Kidney epithelial cell (primary cell): ENCODE results near the gene AADAC. TPM values are rescaled to one million over a fixed set of nuclear protein-coding genes. Genes with fewer than 3 reads are reported as not detected.

ENCODE experiments used
- DNase-seq: peaks from one replicate; pipeline ENCODE4 v3.0.0-alpha.2; 2010; ENCODE audit warnings: low read depth
- H3K27me3 ChIP-seq: 2 replicates; pipeline ENCODE4 v1.6.0; 2011; ENCODE audit warnings: low read length; ENCODE audit not compliant: control insufficient read depth, insufficient read depth
- H3K36me3 ChIP-seq: 2 replicates; pipeline ENCODE4 v1.5.1; 2011; ENCODE audit warnings: low read length; ENCODE audit not compliant: control insufficient read depth, insufficient read depth
- H3K4me3 ChIP-seq: 2 replicates; pipeline ENCODE4 v1.5.1; 2011; ENCODE audit warnings: low read depth, mild to moderate bottlenecking, control low read depth, low read length
- CTCF ChIP-seq: IDR thresholded peaks from 2 replicates; pipeline ENCODE4 v1.5.1; 2011; ENCODE audit warnings: mild to moderate bottlenecking, moderate library complexity, low read length, control low read depth, inconsistent platforms; ENCODE audit not compliant: insufficient read depth, poor library complexity, severe bottlenecking
- total RNA-seq: library from RNA; depleted of rRNA; stranded (reverse); fragments of >200 nt; gene quantifications from 2 replicates; pipeline ENCODE4 v1.2.3, GENCODE V29; 2015

AADAC gene
- total RNA-seq, 1 donor from 2014 or later: not detected

- TF ChIP-seq CTCF: no peak
- H3K4me3 ChIP-seq: no peak overlapping the region
- H3K27me3 ChIP-seq: no peaks in the 10 kb centered on the region
- DNase-seq: no peak
- no peaks in the 10 kb centered on the region for H3K36me3 ChIP-seq
Measured at GRCh38 chr3:151792411-151792810, 21.5 kb upstream of the AADAC start.

GRCh38 chr3:151793636-151794035 lies 20.3 kb upstream of the AADAC start:
- no peak for DNase-seq

GRCh38 chr3:151794080-151794479 lies 19.8 kb upstream of the AADAC start:
- H3K4me3 ChIP-seq: no peak overlapping the region
- TF ChIP-seq CTCF: no peak
- H3K36me3 ChIP-seq: no peaks in the 10 kb centered on the region
- no peak for DNase-seq
- no peaks in the 10 kb centered on the region for H3K27me3 ChIP-seq

More at GRCh38 chr3:151793636-151794035, 20.3 kb upstream of the AADAC start:
- Histone ChIP-seq H3K36me3 (no peaks in the 10 kb centered on the region), H3K27me3 (no peaks in the 10 kb centered on the region), H3K4me3 (no peak overlapping the region)
- TF ChIP-seq CTCF: no peak

- DNase-seq: no peak
Measured at GRCh38 chr3:151795276-151795675, 18.6 kb upstream of the AADAC start.

GRCh38 chr3:151796105-151796680 lies 17.7 kb upstream of the AADAC start:
- H3K27me3 ChIP-seq: no peaks in the 10 kb centered on the region
- H3K4me3 ChIP-seq: no peak overlapping the region
- H3K36me3 ChIP-seq: no peaks in the 10 kb centered on the region
- no peak for TF ChIP-seq CTCF
- DNase-seq: no peak

More at GRCh38 chr3:151795276-151795675, 18.6 kb upstream of the AADAC start:
- Histone ChIP-seq H3K36me3 (no peaks in the 10 kb centered on the region), H3K27me3 (no peaks in the 10 kb centered on the region), H3K4me3 (no peak overlapping the region)
- no peak for TF ChIP-seq CTCF

GRCh38 chr3:151798466-151798865 lies 15.4 kb upstream of the AADAC start:
- no peaks in the 10 kb centered on the region for H3K27me3 ChIP-seq
- no peak for DNase-seq
- no peak for TF ChIP-seq CTCF

More at GRCh38 chr3:151798466-151798865, 15.4 kb upstream of the AADAC start:
- no peak overlapping the region for H3K4me3 ChIP-seq
- no peaks in the 10 kb centered on the region for H3K36me3 ChIP-seq
